ENCODE data around the gene EXTL2. TPM values are rescaled to one million over a fixed set of nuclear protein-coding genes. Genes with fewer than 3 reads are reported as not detected.
"Not testable (repeated sequence)": the region's sequence is repeated elsewhere in the genome, so short reads cannot be mapped to it uniquely, and the experiment has no call there.

Gene EXTL2, protein sequence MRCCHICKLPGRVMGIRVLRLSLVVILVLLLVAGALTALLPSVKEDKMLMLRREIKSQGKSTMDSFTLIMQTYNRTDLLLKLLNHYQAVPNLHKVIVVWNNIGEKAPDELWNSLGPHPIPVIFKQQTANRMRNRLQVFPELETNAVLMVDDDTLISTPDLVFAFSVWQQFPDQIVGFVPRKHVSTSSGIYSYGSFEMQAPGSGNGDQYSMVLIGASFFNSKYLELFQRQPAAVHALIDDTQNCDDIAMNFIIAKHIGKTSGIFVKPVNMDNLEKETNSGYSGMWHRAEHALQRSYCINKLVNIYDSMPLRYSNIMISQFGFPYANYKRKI
- 20.4 TPM for total RNA-seq

DNA sequence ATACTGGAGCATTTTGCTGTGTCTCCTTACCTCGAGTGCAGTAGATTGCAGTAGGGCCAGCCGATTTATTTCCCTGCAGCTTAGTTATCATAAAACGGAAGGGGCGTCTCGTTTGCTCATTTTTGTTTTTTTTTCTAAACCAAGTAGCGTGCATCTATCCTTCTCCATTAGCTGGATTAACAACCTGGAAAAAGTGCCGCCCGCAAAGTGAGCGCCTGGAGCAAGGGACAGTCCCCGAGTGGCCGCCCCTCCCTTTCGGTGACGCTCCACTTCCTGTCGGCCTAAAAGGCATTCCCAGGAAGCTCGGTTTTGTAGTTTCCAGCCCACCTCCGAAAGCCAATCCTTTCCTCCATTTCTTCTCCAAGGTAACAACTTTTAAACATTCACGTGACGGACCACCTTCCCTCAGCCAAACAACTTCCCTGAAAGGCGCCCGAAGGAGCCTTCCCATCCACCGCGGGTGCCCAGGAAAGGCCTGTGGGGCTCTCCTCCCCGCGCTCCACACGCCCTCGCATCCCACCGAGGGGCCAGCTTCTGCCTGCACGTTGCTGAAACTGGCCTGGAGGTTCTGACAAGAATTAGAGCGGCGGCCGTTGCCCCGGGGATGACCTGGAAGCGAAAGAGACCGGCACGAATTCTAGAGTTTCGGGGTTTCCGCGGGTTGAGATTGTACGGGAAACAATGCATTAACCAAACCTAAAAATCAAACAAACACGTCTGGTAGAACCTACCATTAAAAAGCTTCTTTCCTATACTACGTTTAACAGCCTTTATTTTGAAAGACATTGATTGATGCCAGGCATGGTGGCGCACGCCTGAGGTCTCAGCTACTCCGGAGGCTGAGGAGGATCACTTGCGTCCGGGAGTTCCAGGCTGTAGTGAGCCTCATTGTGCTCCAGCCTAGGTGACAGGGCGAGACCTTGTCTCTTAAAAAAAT is at the start of gene EXTL2:
Gene EXTL2, minus strand, starts transcription at position 240 of the 937 bp plus-strand sequence. CDS start 6,085 bp downstream, outside the sequence.
- H3K36me3 ChIP-seq (ENCODE audit: control insufficient read depth in 3 of 3, insufficient read depth in 3 of 3, low read length in 3 of 3) = peaks cover 2 to 9% (median 8%) of the 10 kb centered on the region in 3 donors
- no peaks in the 10 kb centered on the region for H3K27me3 ChIP-seq (ENCODE audit: control insufficient read depth in 3 of 3, insufficient read depth in 3 of 3, low read length in 3 of 3)
- peak within 1 kb of the TSS; percentile 92 for H3K27ac ChIP-seq (ENCODE audit: low read depth, low read length)
- no peaks in the 10 kb centered on the region for H3K9me3 ChIP-seq (ENCODE audit: control insufficient read depth in 3 of 3, low read length in 3 of 3)
- peak within 1 kb of the TSS; percentile 87 to 96 (median 94) for H3K9ac ChIP-seq (ENCODE audit: low read depth in 1 of 3, low read length in 3 of 3)
- peaks cover 9 to 17% (median 15%) of the 10 kb centered on the region in 3 donors for H3K4me1 ChIP-seq (ENCODE audit: control insufficient read depth in 3 of 3, insufficient read depth in 3 of 3, low read length in 3 of 3)
- peak within 1 kb of the TSS; percentile 89 to 98 (median 97) for H3K4me3 ChIP-seq (ENCODE audit: low read length in 3 of 3)

DNA sequence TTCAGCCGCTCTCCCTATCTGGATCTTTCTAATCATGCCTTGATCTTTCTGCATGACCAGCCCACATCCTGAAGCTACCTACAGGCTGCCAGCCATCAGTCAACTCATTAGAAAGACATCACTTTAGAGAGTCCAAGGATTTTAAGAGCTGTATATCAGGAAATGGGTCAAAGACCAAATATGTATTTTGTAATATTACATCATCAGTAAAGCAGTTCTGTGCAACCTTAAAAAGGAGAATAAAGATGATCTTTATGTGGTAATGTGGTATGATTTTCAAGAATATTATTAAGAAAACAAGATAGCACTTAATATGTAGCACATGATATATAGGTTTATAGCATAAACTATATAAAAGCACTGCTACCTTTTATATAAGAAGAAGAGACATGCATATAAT is 48.9 kb upstream of the EXTL2 start:
- Histone ChIP-seq H3K27me3 (ENCODE audit: control insufficient read depth in 3 of 3, insufficient read depth in 3 of 3, low read length in 3 of 3) (no peaks in the 10 kb centered on the region), H3K27ac (ENCODE audit: low read depth, low read length) (no peak overlapping the region), H3K36me3 (ENCODE audit: control insufficient read depth in 3 of 3, insufficient read depth in 3 of 3, low read length in 3 of 3) (peaks cover 0 to 11% (median 2%) of the 10 kb centered on the region in 3 donors), H3K4me3 (ENCODE audit: low read length in 3 of 3) (no peak overlapping the region), H3K9ac (ENCODE audit: low read depth in 1 of 3, low read length in 3 of 3) (no peak overlapping the region), H3K9me3 (ENCODE audit: control insufficient read depth in 3 of 3, low read length in 3 of 3) (no peaks in the 10 kb centered on the region), H3K4me1 (ENCODE audit: control insufficient read depth in 3 of 3, insufficient read depth in 3 of 3, low read length in 3 of 3) (no peaks in the 10 kb centered on the region)

DNA sequence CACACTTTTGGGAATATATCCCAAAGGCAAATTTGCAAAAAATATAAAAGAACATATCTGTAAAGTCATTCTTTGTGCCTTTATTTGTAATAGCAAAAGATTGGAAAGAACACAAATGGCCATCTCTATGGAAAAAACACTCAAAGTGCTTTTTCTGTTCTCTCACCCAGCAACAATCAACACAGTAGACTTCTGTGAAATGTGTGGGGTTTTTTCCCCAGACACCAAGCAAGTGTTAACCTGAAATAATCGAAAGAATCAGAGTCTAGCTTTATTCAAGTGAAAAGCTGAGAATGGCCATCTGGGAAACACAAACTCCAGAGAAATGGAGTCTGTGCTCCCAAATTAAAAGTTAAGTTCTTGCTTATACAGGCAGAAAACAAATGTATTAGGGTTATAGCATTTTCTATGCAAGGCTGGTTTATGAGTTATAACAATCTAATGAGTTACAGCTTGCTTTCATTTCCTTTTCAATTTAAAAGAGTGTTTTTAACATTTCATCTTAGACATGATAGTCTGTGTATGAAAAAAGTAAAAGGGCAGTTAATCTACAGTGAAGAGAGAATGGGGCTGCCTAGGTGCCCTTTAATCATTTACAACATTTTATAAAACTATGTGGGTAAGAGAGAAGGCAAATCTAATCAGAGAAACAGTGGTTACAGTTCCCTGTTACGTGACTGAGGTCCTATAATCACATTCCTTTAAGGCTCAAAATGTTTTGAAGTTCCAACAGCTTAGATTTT is 47.8 kb upstream of the EXTL2 start:
- H3K4me1 ChIP-seq (ENCODE audit: control insufficient read depth in 3 of 3, insufficient read depth in 3 of 3, low read length in 3 of 3) = no peaks in the 10 kb centered on the region
- H3K9me3 ChIP-seq (ENCODE audit: control insufficient read depth in 3 of 3, low read length in 3 of 3) = no peaks in the 10 kb centered on the region
- no peak overlapping the region for H3K27ac ChIP-seq (ENCODE audit: low read depth, low read length)
- no peak overlapping the region for H3K9ac ChIP-seq (ENCODE audit: low read depth in 1 of 3, low read length in 3 of 3)
- H3K36me3 ChIP-seq (ENCODE audit: control insufficient read depth in 3 of 3, insufficient read depth in 3 of 3, low read length in 3 of 3) = peaks cover 0 to 13% (median 2%) of the 10 kb centered on the region in 3 donors
- H3K27me3 ChIP-seq (ENCODE audit: control insufficient read depth in 3 of 3, insufficient read depth in 3 of 3, low read length in 3 of 3) = no peaks in the 10 kb centered on the region
- H3K4me3 ChIP-seq (ENCODE audit: low read length in 3 of 3) = no peak overlapping the region

DNA sequence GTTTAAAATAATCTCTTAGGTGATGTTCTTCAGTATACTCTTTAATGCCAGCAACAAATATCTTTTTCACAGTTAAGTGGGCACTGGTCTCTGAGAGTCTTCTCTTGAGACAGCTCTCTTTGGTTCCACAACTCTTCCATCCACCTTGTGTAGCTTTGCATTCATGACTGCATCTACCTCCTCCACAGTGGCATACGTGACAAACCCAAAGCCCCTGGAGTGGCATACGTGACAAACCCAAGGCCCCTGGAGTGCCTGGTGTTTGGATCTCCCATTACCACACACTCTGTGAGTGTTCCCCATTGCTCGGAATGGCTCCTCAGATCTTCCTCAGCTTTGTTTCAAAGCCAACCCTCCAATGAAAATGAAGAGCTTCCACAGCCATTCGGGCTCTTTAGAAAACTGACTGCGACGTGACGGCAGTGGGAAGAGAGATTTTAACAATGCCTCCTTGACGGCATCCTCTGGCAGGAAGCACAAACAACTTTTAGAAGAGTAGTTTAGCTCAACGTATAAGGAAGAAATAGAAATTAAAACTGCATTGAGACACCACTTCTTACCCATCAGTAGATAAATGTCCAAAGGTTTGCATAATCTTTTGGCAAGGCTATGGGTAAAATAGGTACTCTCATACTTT is 47.1 kb upstream of the EXTL2 start:
- Histone ChIP-seq H3K9me3 (ENCODE audit: control insufficient read depth in 3 of 3, low read length in 3 of 3) (no peaks in the 10 kb centered on the region), H3K4me3 (ENCODE audit: low read length in 3 of 3) (no peak overlapping the region), H3K27ac (ENCODE audit: low read depth, low read length) (no peak overlapping the region), H3K27me3 (ENCODE audit: control insufficient read depth in 3 of 3, insufficient read depth in 3 of 3, low read length in 3 of 3) (no peaks in the 10 kb centered on the region), H3K4me1 (ENCODE audit: control insufficient read depth in 3 of 3, insufficient read depth in 3 of 3, low read length in 3 of 3) (no peaks in the 10 kb centered on the region), H3K9ac (ENCODE audit: low read depth in 1 of 3, low read length in 3 of 3) (no peak overlapping the region), H3K36me3 (ENCODE audit: control insufficient read depth in 3 of 3, insufficient read depth in 3 of 3, low read length in 3 of 3) (peaks cover 0 to 13% (median 2%) of the 10 kb centered on the region in 3 donors)

DNA sequence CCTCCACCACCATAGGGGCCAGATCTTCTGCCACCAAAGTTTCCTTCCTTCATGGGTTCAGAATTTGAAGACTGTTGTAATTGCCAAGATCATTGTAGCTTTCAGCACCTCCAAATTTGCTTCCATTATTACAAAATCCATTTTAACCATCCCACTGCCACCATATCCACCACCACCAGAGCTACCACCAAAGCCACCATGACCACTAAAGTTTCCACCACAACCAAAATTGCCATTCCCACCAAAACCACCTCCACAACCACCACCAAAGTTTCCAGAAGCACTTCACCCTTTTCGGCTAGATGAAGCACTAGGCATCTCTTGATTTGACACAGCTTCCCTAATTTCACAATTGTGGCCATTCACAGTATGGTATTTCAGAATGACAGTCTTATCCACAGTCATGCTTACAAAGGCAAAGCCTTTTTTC is 46.5 kb upstream of the EXTL2 start:
- H3K9ac ChIP-seq (ENCODE audit: low read depth in 1 of 3, low read length in 3 of 3) = no peak overlapping the region
- H3K27ac ChIP-seq (ENCODE audit: low read depth, low read length) = no peak overlapping the region
- no peaks in the 10 kb centered on the region for H3K4me1 ChIP-seq (ENCODE audit: control insufficient read depth in 3 of 3, insufficient read depth in 3 of 3, low read length in 3 of 3)
- H3K36me3 ChIP-seq (ENCODE audit: control insufficient read depth in 3 of 3, insufficient read depth in 3 of 3, low read length in 3 of 3) = peaks cover 0 to 13% (median 2%) of the 10 kb centered on the region in 3 donors
- no peak overlapping the region for H3K4me3 ChIP-seq (ENCODE audit: low read length in 3 of 3)
- H3K9me3 ChIP-seq (ENCODE audit: control insufficient read depth in 3 of 3, low read length in 3 of 3) = no peaks in the 10 kb centered on the region
- no peaks in the 10 kb centered on the region for H3K27me3 ChIP-seq (ENCODE audit: control insufficient read depth in 3 of 3, insufficient read depth in 3 of 3, low read length in 3 of 3)

DNA sequence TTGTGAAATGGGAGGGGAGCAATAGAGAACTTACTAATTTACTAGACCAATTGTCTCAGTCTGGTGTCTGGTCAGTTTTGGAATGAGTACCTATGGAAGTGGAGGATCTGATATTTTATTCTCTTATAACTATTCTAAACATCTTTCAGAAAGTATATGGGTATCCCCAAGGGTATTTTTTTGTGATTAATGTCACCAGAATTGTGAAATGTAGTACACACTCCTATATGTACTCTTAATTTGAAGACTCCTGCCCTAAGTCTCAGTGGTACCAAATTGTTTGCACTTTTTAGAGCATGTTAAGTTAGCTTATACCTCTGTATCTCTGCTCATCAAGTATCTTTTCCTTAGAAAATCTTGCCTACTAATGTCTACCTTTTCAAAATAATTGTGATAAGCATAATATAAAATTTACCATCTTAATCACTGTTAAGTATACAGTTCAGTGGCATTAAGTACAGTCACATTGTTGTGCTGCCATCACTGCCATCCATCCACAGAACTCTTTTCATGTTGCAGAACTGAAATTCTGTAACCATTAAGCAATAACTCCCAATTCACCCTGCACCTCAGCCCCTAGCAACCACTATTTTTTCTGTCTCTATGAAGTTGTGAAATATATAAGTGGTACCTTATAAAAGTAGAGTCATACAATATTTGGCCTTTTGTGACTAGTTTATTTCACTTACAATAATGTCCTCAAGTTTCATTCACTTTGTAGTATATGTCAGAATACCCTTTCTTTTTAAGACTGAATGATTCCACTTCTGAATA is 41.7 kb upstream of the EXTL2 start:
- H3K36me3 ChIP-seq (ENCODE audit: control insufficient read depth in 3 of 3, insufficient read depth in 3 of 3, low read length in 3 of 3) = peaks cover 0 to 7% (median 2%) of the 10 kb centered on the region in 3 donors
- no peak overlapping the region for H3K27ac ChIP-seq (ENCODE audit: low read depth, low read length)
- no peaks in the 10 kb centered on the region for H3K27me3 ChIP-seq (ENCODE audit: control insufficient read depth in 3 of 3, insufficient read depth in 3 of 3, low read length in 3 of 3)
- no peaks in the 10 kb centered on the region for H3K9me3 ChIP-seq (ENCODE audit: control insufficient read depth in 3 of 3, low read length in 3 of 3)
- H3K9ac ChIP-seq (ENCODE audit: low read depth in 1 of 3, low read length in 3 of 3) = no peak overlapping the region
- H3K4me1 ChIP-seq (ENCODE audit: control insufficient read depth in 3 of 3, insufficient read depth in 3 of 3, low read length in 3 of 3) = peaks cover 0 to 2% (median 0%) of the 10 kb centered on the region in 3 donors
- no peak overlapping the region for H3K4me3 ChIP-seq (ENCODE audit: low read length in 3 of 3)

DNA sequence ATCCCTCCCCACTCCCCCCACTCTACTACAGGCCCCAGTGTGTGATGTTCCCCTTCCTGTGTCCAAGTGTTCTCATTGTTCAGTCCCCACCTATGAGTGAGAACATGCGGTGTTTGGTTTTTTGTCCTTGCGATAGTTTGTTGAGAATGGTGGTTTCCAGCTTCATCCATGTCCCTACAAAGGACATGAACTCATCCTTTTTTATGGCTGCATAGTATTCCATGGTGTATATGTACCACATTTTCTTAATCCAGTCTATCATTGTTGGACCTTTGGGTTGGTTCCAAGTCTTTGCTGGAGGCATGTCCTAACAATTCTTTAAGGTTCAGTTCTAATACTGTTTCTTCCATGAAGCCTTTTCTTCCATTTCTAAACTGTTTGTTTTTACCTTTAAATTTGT is 38.9 kb upstream of the EXTL2 start:
- H3K4me3 ChIP-seq (ENCODE audit: low read length in 3 of 3); H3K36me3 ChIP-seq (ENCODE audit: control insufficient read depth in 3 of 3, insufficient read depth in 3 of 3, low read length in 3 of 3); H3K27ac ChIP-seq (ENCODE audit: low read depth, low read length); H3K9ac ChIP-seq (ENCODE audit: low read depth in 1 of 3, low read length in 3 of 3); H3K4me1 ChIP-seq (ENCODE audit: control insufficient read depth in 3 of 3, insufficient read depth in 3 of 3, low read length in 3 of 3); H3K9me3 ChIP-seq (ENCODE audit: control insufficient read depth in 3 of 3, low read length in 3 of 3); H3K27me3 ChIP-seq (ENCODE audit: control insufficient read depth in 3 of 3, insufficient read depth in 3 of 3, low read length in 3 of 3): not testable (repeated sequence)

DNA sequence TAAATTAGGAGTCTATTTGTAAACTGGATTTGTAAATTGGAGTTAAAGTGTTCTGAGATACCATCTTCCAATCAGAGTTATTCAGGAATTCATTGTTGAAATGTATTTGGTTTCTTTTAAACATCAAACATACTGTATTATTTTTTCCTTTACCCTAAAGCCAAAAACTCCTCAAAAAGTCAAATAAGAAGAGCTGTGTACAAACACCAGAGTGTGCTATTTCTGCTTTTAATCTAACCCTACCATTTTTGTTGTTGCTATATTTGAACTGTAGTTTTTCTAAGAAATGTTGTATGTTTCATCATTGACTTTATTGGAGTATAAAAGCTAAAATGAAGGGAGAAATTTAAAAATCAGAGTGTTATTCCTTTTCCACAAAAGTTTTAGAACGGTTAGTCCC is 37.1 kb upstream of the EXTL2 start:
- Histone ChIP-seq H3K9ac (ENCODE audit: low read depth in 1 of 3, low read length in 3 of 3) (no peak overlapping the region), H3K36me3 (ENCODE audit: control insufficient read depth in 3 of 3, insufficient read depth in 3 of 3, low read length in 3 of 3) (peaks cover 0 to 3% (median 0%) of the 10 kb centered on the region in 3 donors), H3K9me3 (ENCODE audit: control insufficient read depth in 3 of 3, low read length in 3 of 3) (no peaks in the 10 kb centered on the region), H3K4me3 (ENCODE audit: low read length in 3 of 3) (no peak overlapping the region), H3K4me1 (ENCODE audit: control insufficient read depth in 3 of 3, insufficient read depth in 3 of 3, low read length in 3 of 3) (peaks cover 0 to 2% (median 0%) of the 10 kb centered on the region in 3 donors), H3K27ac (ENCODE audit: low read depth, low read length) (no peak overlapping the region), H3K27me3 (ENCODE audit: control insufficient read depth in 3 of 3, insufficient read depth in 3 of 3, low read length in 3 of 3) (no peaks in the 10 kb centered on the region)

DNA sequence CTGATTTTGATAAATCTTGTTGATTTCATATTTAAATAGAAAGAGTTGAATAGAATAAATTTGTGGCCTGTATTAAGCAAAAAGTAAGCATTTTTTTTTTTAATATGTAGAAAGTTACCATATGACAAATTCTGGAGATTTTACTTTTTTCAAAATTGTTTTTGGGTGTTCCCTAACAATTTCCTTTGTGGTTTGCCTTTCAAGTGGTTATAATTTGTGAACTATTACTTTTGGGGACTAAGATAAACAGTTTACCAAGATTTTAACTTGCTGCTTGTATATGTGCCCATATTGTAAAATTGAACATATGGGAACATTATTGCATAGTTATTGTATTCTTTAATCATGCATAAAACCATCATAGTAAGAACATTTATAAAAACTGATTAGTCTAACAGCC is 35.9 kb upstream of the EXTL2 start:
- Histone ChIP-seq H3K27ac (ENCODE audit: low read depth, low read length) (no peak overlapping the region), H3K4me1 (ENCODE audit: control insufficient read depth in 3 of 3, insufficient read depth in 3 of 3, low read length in 3 of 3) (peaks cover 0 to 2% (median 0%) of the 10 kb centered on the region in 3 donors), H3K4me3 (ENCODE audit: low read length in 3 of 3) (no peak overlapping the region), H3K9ac (ENCODE audit: low read depth in 1 of 3, low read length in 3 of 3) (no peak overlapping the region), H3K36me3 (ENCODE audit: control insufficient read depth in 3 of 3, insufficient read depth in 3 of 3, low read length in 3 of 3) (peaks cover 0 to 5% (median 5%) of the 10 kb centered on the region in 3 donors), H3K27me3 (ENCODE audit: control insufficient read depth in 3 of 3, insufficient read depth in 3 of 3, low read length in 3 of 3) (no peaks in the 10 kb centered on the region), H3K9me3 (ENCODE audit: control insufficient read depth in 3 of 3, low read length in 3 of 3) (no peaks in the 10 kb centered on the region)
